K562 (cell line): ENCODE measurements around the gene TIGD1. TPM values are rescaled to one million over a fixed set of nuclear protein-coding genes. Genes with fewer than 3 reads are reported as not detected.

Experiments
- CBFA2T3 ChIP-seq: fragments of 450-650 bp; IDR thresholded peaks from 2 replicates; pipeline ENCODE4 v1.6.1; 2017
- GTF3C2 ChIP-seq: IDR thresholded peaks from 3 replicates; pipeline ENCODE4 v1.6.1; 2011; ENCODE audit warnings: borderline replicate concordance, mild to moderate bottlenecking, moderate library complexity; ENCODE audit not compliant: insufficient read length; ENCODE audit errors: extremely low read depth
- HMG20B ChIP-seq: fragments of 250-450 bp; sonication (Bioruptor Pico); IDR thresholded peaks from 2 replicates; pipeline ENCODE4 v1.5.0; 2021; ENCODE audit warnings: mild to moderate bottlenecking
- HMGN3 ChIP-seq: IDR thresholded peaks from 2 replicates; pipeline ENCODE4 v1.6.1; 2011; ENCODE audit warnings: borderline replicate concordance, low read depth, mild to moderate bottlenecking, mixed read lengths, low read length; ENCODE audit not compliant: insufficient read length; ENCODE audit errors: extremely low read depth
- HOXB6 ChIP-seq: fragments of 250-450 bp; sonication (Bioruptor Pico); IDR thresholded peaks from 2 replicates; pipeline ENCODE4 v1.5.1; 2022; ENCODE audit warnings: mild to moderate bottlenecking, borderline replicate concordance
- MCM3 ChIP-seq: fragments of 450-650 bp; IDR thresholded peaks from 2 replicates; pipeline ENCODE4 v1.6.1; 2016
- MYBL2 ChIP-seq, 2 experiments: fragments of 450-650 bp in 1 of 2; sonication (generic) in 1 of 2; formaldehyde crosslinking in 1 of 2; IDR thresholded peaks; 2 replicates each; pipeline versions ENCODE4 v1.6.1 to v1.8.1; 2017 to 2022; ENCODE audit warnings: borderline replicate concordance in 1 of 2, inconsistent platforms in 1 of 2, low read depth in 1 of 2, mild to moderate bottlenecking in 1 of 2, missing genetic modification reagents in 1 of 2, moderate library complexity in 1 of 2
- SAFB2 ChIP-seq: fragments of 200-400 bp; formaldehyde crosslinking; IDR thresholded peaks from 2 replicates; pipeline ENCODE4 v1.6.1; 2018; ENCODE audit warnings: borderline replicate concordance, low read length, low read depth, moderate library complexity; ENCODE audit not compliant: severe bottlenecking
- STAT6 ChIP-seq: sonication (generic); formaldehyde crosslinking; IDR thresholded peaks from 2 replicates; pipeline ENCODE4 v1.8.1; 2023; ENCODE audit warnings: mild to moderate bottlenecking, missing genetic modification reagents
- TCF3 ChIP-seq: sonication (generic); formaldehyde crosslinking; IDR thresholded peaks from 2 replicates; pipeline ENCODE4 v1.4.0; 2020; ENCODE audit warnings: mild to moderate bottlenecking, missing genetic modification reagents
- ZNF444 ChIP-seq: fragments of 250-450 bp; sonication (Bioruptor Pico); IDR thresholded peaks from 2 replicates; pipeline ENCODE4 v1.4.0; 2020; ENCODE audit warnings: mild to moderate bottlenecking, moderate library complexity
- ZNF518B ChIP-seq: fragments of 250-450 bp; sonication (Bioruptor Pico); IDR thresholded peaks from 2 replicates; pipeline ENCODE4 v1.5.0; 2021; ENCODE audit warnings: mild to moderate bottlenecking, moderate library complexity
- polyA plus RNA-seq, 8 experiments: library from polyadenylated mRNA; depleted of rRNA in 4 of 8; stranded (reverse) in 5 of 8; unstranded in 3 of 8; fragments of >200 nt; fragmentation: Nextera tagmentation in 2 of 8; fragmentation: Illumina TruSeq in 1 of 8; extraction: Ambion mirVana in 2 of 8; extraction: Trizol in 1 of 8; gene quantifications; 2 replicates each; pipeline versions ENCODE4 v1.2.1 to v1.2.3, GENCODE V29; 2011 to 2014; ENCODE audit warnings: inconsistent platforms in 1 of 8, missing spikeins in 1 of 8
- total RNA-seq, 7 experiments: library from RNA; depleted of rRNA in 6 of 7; stranded (reverse); fragments of >200 nt in 6 of 7; fragmentation: Illumina TruSeq in 2 of 7; extraction: Trizol in 2 of 7; gene quantifications; 2 replicates each; pipeline versions ENCODE4 v1.2.1 to v1.2.3, GENCODE V29; 2011 to 2021; ENCODE audit warnings: low replicate concordance in 1 of 7
- TF ChIP-seq, protein P1 (sequence below), 2 experiments: fragments of 450-650 bp; conservative IDR thresholded peaks; 2 replicates each; pipeline ENCODE4 v1.6.1; 2017; ENCODE audit warnings: mild to moderate bottlenecking in 2 of 2, moderate library complexity in 2 of 2

Gene TIGD1
- total and polyA plus RNA-seq, 9 of the 15 experiments (the other 6 are each of a cell fraction or from before 2014, with no cell fraction given): 2.0 to 10.1 (median 6.6) TPM

DNA sequence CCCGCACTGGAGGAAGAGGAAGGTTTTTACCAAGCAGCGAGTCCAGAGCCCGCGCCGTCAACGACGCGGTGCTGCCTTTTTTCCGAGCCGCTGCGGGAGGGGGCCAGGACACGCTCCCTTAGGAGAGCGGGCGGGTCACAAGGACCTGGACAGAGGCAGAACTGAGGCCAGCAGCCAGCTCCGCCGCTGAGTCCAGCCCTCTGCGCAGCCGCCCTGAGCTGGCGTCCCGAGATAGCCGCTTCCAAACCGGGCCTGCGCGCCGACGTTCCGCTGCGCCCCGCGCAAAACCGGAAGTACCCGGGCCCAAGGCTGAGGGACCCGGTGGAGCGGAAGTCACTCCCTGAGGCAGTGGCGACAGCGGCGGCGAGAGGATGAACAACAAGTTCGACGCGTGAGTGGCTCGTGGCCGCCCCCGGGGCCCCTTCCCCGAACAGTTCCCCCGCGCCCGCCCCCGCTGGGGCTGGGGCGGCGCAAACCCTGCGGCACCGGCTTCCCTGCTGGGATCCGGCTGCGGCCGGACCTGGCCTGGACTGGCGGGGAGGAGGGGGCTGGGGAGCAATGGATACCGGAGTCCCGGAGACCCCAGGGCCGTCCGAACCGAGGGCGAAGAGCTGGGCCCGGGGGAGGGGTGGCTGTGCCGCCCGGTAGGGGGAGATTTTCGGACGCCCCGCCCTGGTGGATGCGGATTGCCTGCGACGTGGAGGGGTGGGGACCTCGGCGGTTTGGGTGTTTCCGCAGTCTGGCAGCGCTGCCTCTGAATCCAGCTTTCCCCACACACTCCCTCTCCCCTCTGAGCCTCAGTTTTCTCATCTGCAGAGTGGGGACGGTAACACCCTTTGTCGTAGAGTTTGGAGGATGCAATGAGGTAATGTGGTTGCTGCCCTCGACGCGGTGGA is at the start of gene TIGD1, which contains the start of gene EIF4E2 (continued):
- no peak for TF ChIP-seq GTF3C2
- peak; percentile 91 for TF ChIP-seq HMGN3
- no peak for TF ChIP-seq MYBL2 (IDR thresholded peaks at IDR 0.05; ENCODE audit: low read depth)
- TF ChIP-seq MYBL2 (CRISPR knock-in tag; IDR thresholded peaks at IDR 0.05; ENCODE audit: borderline replicate concordance): no peak
- no peak for TF ChIP-seq STAT6 (CRISPR knock-in tag)
- TF ChIP-seq ZNF444 (CRISPR knock-in tag): no peak
- TF ChIP-seq, protein P1, sequence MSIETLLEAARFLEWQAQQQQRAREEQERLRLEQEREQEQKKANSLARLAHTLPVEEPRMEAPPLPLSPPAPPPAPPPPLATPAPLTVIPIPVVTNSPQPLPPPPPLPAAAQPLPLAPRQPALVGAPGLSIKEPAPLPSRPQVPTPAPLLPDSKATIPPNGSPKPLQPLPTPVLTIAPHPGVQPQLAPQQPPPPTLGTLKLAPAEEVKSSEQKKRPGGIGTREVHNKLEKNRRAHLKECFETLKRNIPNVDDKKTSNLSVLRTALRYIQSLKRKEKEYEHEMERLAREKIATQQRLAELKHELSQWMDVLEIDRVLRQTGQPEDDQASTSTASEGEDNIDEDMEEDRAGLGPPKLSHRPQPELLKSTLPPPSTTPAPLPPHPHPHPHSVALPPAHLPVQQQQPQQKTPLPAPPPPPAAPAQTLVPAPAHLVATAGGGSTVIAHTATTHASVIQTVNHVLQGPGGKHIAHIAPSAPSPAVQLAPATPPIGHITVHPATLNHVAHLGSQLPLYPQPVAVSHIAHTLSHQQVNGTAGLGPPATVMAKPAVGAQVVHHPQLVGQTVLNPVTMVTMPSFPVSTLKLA (conservative IDR thresholded peaks at IDR 0.05): peak; percentile 73 to 88
- no peak for TF ChIP-seq HOXB6
- no peak for TF ChIP-seq SAFB2
- TF ChIP-seq MCM3: no peak
- TF ChIP-seq HMG20B (CRISPR knock-in tag): no peak
- no peak for TF ChIP-seq ZNF518B (CRISPR knock-in tag)
- 0 out of 2 replicates have a peak, but pooled peaks have one; percentile 10 for TF ChIP-seq CBFA2T3
- TF ChIP-seq TCF3: peak; percentile 34; the same call in 1 of the 2 replicates
